K562 (cell line): ENCODE data around the gene GPR139. TPM values are rescaled to one million over a fixed set of nuclear protein-coding genes. Genes with fewer than 3 reads are reported as not detected.

Experiments used
- ATAC-seq: fragments of 200-7000 bp; cut with Tn5 transposase; 3 replicates; pipeline ENCODE4 v1.9.1; 2020; ENCODE audit warnings: moderate library complexity
- BruUV-seq: library from RNA; stranded (reverse); fragments of 400-500 nt; replicated peaks from 2 replicates; lab custom pipeline; 2021; lab: Mats Ljungman, UMichigan
- CTCF ChIA-PET: fragments of 300-600 bp; formaldehyde crosslinking; extraction: SDS; loops from one replicate; lab custom pipeline; 2021; ENCODE audit warnings: low intra/inter-chr PET ratio; lab: Yijun Ruan, JAX
- POLR2A ChIA-PET: fragments of 300-600, 350-650 bp; sonication (Branson Sonifier 250); formaldehyde crosslinking; extraction: SDS; loops from one replicate; lab custom pipeline; 2021; ENCODE audit warnings: antibody characterized with exemption, inconsistent platforms; lab: Yijun Ruan, JAX
- DNase-seq, 4 experiments: peaks; one replicate each; pipeline versions ENCODE4 v3.0.0 to v3.0.0-alpha.2; 2011 to 2018; ENCODE audit warnings: low spot score in 3 of 4, mixed read lengths in 3 of 4; ENCODE audit errors: extremely low read depth in 1 of 4
- FAIRE-seq: peaks from 2 replicates; lab custom pipeline; 2011; peaks lifted over from hg19 to GRCh38; lab: Jason Lieb, UNC
- H2AFZ ChIP-seq: 2 replicates; pipeline ENCODE4 v1.6.0; 2011; ENCODE audit warnings: low read depth, low read length, control low read depth, inconsistent platforms
- H3K27ac ChIP-seq: fragments of 200-600 bp; 3 replicates; pipeline ENCODE4 v1.8.0; 2011; ENCODE audit warnings: low read depth, mild to moderate bottlenecking, control low read depth, inconsistent platforms, low read length, moderate library complexity, mixed read lengths; ENCODE audit errors: extremely low read depth
- H3K27me3 ChIP-seq, 2 experiments: fragments of 300-600 bp in 1 of 2; 2 replicates in 1 of 2; 3 replicates in 1 of 2; pipeline versions ENCODE4 v1.6.0 to v1.8.0; 2011; ENCODE audit warnings: inconsistent platforms in 2 of 2, low read length in 2 of 2, mild to moderate bottlenecking in 1 of 2, mixed read lengths in 1 of 2, moderate library complexity in 1 of 2; ENCODE audit not compliant: control insufficient read depth in 2 of 2, insufficient read depth in 2 of 2
- H3K36me3 ChIP-seq: fragments of 300-600 bp; 3 replicates; pipeline ENCODE4 v1.8.0; 2011; ENCODE audit warnings: mild to moderate bottlenecking, low read length, inconsistent platforms; ENCODE audit not compliant: control insufficient read depth, insufficient read depth
- H3K4me1 ChIP-seq, 2 experiments: fragments of 200-600 bp in 1 of 2; replicated peaks in 1 of 2; 2 replicates in 1 of 2; 3 replicates in 1 of 2; pipeline versions ENCODE4 v1.5.1 to v1.8.0; 2011; ENCODE audit warnings: inconsistent platforms in 2 of 2, low read length in 2 of 2, mild to moderate bottlenecking in 1 of 2, mixed read lengths in 1 of 2, moderate library complexity in 1 of 2; ENCODE audit not compliant: control insufficient read depth in 2 of 2, insufficient read depth in 2 of 2
- H3K4me2 ChIP-seq: 2 replicates; pipeline ENCODE4 v1.6.1; 2011; ENCODE audit warnings: low read length, control low read depth, inconsistent platforms, mixed read lengths; ENCODE audit not compliant: insufficient read depth
- H3K4me3 ChIP-seq: fragments of 200-600 bp; sonication (generic), shearing (Covaris generic); 2 replicates; pipeline ENCODE4 v1.5.1; 2016; ENCODE audit warnings: control low read depth, inconsistent platforms
- H3K79me2 ChIP-seq: fragments of 200-600 bp; 3 replicates; pipeline ENCODE4 v1.8.0; 2011; ENCODE audit warnings: low read length, inconsistent platforms; ENCODE audit not compliant: control insufficient read depth, insufficient read depth
- H3K9ac ChIP-seq, 2 experiments: 2 replicates each; pipeline versions ENCODE4 v1.6.0 to v1.6.1; 2011; ENCODE audit warnings: low read depth in 2 of 2, low read length in 2 of 2, control low read depth in 1 of 2, inconsistent platforms in 1 of 2, mild to moderate bottlenecking in 1 of 2, mixed read lengths in 1 of 2; ENCODE audit not compliant: insufficient read depth in 1 of 2
- H3K9me1 ChIP-seq: one replicate; pipeline ENCODE4 v1.6.0; 2011; ENCODE audit warnings: inconsistent platforms, mild to moderate bottlenecking, low read length, moderate library complexity; ENCODE audit not compliant: control insufficient read depth, insufficient read depth
- H3K9me3 ChIP-seq: replicated peaks from 2 replicates; pipeline ENCODE4 v1.5.1; 2011; ENCODE audit warnings: low read depth, low read length, inconsistent platforms; ENCODE audit not compliant: control insufficient read depth, insufficient read depth
- H4K20me1 ChIP-seq: replicated peaks from 2 replicates; pipeline ENCODE4 v1.6.1; 2011; ENCODE audit warnings: low read length, inconsistent platforms, mixed read lengths; ENCODE audit not compliant: control insufficient read depth, insufficient read depth
- ATF4 ChIP-seq: fragments of 450-650 bp; formaldehyde crosslinking; IDR thresholded peaks from 2 replicates; pipeline ENCODE4 v1.4.0; 2022; ENCODE audit warnings: mild to moderate bottlenecking, moderate library complexity
- BCOR ChIP-seq: fragments of 450-650 bp; IDR thresholded peaks from 2 replicates; pipeline ENCODE4 v1.6.1; 2016
- CCAR2 ChIP-seq: fragments of 200-400 bp; formaldehyde crosslinking; IDR thresholded peaks from 2 replicates; pipeline ENCODE4 v1.6.1; 2017; ENCODE audit warnings: mild to moderate bottlenecking, low read depth, low read length
- E2F3 ChIP-seq: fragments of 250-450 bp; sonication (Bioruptor Pico); IDR thresholded peaks from 2 replicates; pipeline ENCODE4 v1.4.0; 2020; ENCODE audit warnings: mild to moderate bottlenecking
- GATA2 ChIP-seq: sonication (generic); formaldehyde crosslinking; IDR thresholded peaks from 2 replicates; pipeline ENCODE4 v1.4.0; 2020; ENCODE audit warnings: mild to moderate bottlenecking, missing genetic modification reagents
- L3MBTL2 ChIP-seq: fragments of 450-650 bp; IDR thresholded peaks from 2 replicates; pipeline ENCODE4 v1.6.1; 2016; ENCODE audit warnings: mild to moderate bottlenecking, moderate library complexity
- MAX ChIP-seq: sonication (generic); formaldehyde crosslinking; IDR thresholded peaks from 2 replicates; pipeline ENCODE4 v1.9.0; 2022; ENCODE audit warnings: mild to moderate bottlenecking, missing genetic modification reagents
- MBD2 ChIP-seq: sonication (generic); IDR thresholded peaks from 2 replicates; pipeline ENCODE4 v1.6.1; 2016; ENCODE audit warnings: low read depth, borderline replicate concordance
- POLR2AphosphoS2 ChIP-seq: IDR thresholded peaks from 2 replicates; pipeline ENCODE4 v1.6.1; 2012; ENCODE audit warnings: low read length, improper control_type of control experiment
- RBM25 ChIP-seq: fragments of 200-400 bp; formaldehyde crosslinking; IDR thresholded peaks from 2 replicates; pipeline ENCODE4 v1.6.1; 2018; ENCODE audit warnings: low read length, low read depth, moderate library complexity; ENCODE audit not compliant: severe bottlenecking
- STAG1 ChIP-seq: sonication (generic); formaldehyde crosslinking; IDR thresholded peaks from 2 replicates; pipeline ENCODE4 v1.5.0; 2020; ENCODE audit warnings: missing genetic modification reagents, borderline replicate concordance
- TAF7 ChIP-seq: fragments of 450-650 bp; IDR thresholded peaks from 2 replicates; pipeline ENCODE4 v1.6.1; 2016; ENCODE audit warnings: missing genetic modification characterization, missing compliant biosample characterization
- ZKSCAN1 ChIP-seq: fragments of 150-350 bp; IDR thresholded peaks from 2 replicates; pipeline ENCODE4 v1.6.1; 2016; ENCODE audit warnings: low read depth, low read length
- WGBS: fragments of 100-300 bp; shearing (Covaris generic); methylation state at CpG from one replicate; pipeline ENCODE4 v1.1.6; 2016; ENCODE audit warnings: low coverage, mixed read lengths; ENCODE audit not compliant: insufficient coverage; ENCODE audit errors: missing lambda C conversion rate; 5-methylcytosine and 5-hydroxymethylcytosine counted together
- in situ Hi-C: fragments of 300-500 bp; cut with MboI; formaldehyde crosslinking; loops from 4 replicates; pipeline ENCODE4 v1.15.0; 2018; ENCODE audit warnings: inconsistent platforms, mixed read lengths
- intact Hi-C: fragments of 100-400 bp; cut with micrococcal nuclease; formaldehyde crosslinking; loops from 2 replicates; pipeline ENCODE4 v1.14.2; 2022
- polyA plus RNA-seq, 8 experiments: library from polyadenylated mRNA; depleted of rRNA in 4 of 8; stranded (reverse) in 5 of 8; unstranded in 3 of 8; fragments of >200 nt; fragmentation: Nextera tagmentation in 2 of 8; fragmentation: Illumina TruSeq in 1 of 8; extraction: Ambion mirVana in 2 of 8; extraction: Trizol in 1 of 8; gene quantifications; 2 replicates each; pipeline versions ENCODE4 v1.2.1 to v1.2.3, GENCODE V29; 2011 to 2014; ENCODE audit warnings: inconsistent platforms in 1 of 8, missing spikeins in 1 of 8
- total RNA-seq, 7 experiments: library from RNA; depleted of rRNA in 6 of 7; stranded (reverse); fragments of >200 nt in 6 of 7; fragmentation: Illumina TruSeq in 2 of 7; extraction: Trizol in 2 of 7; gene quantifications; 2 replicates each; pipeline versions ENCODE4 v1.2.1 to v1.2.3, GENCODE V29; 2011 to 2021; ENCODE audit warnings: low replicate concordance in 1 of 7

The GPR139 gene
- total and polyA plus RNA-seq, 9 of the 15 experiments (the other 6 are each of a cell fraction or from before 2014, with no cell fraction given): not detected

GRCh38 chr16:20064520-20064919 is 9.2 kb downstream of the GPR139 start:
- Histone ChIP-seq H3K4me1 (no peaks in the 10 kb centered on the region), H3K9ac (no peak overlapping the region), H3K79me2 (no peaks in the 10 kb centered on the region), H3K27me3 (peaks cover 0 to 4% of the 10 kb centered on the region in 2 experiments; a peak in 2 of 5 replicates), H3K4me2 (no peak overlapping the region), H3K9me3 (no peaks in the 10 kb centered on the region), H3K4me3 (no peak overlapping the region), H2AFZ (no peak overlapping the region), H3K9me1 (no peaks in the 10 kb centered on the region), H3K27ac (no peak overlapping the region), H4K20me1 (no peaks in the 10 kb centered on the region), H3K36me3 (no peaks in the 10 kb centered on the region)
- WGBS: 0% methylated on average over 4 of the region's 4 CpGs
- TF ChIP-seq CCAR2 (no peak), GATA2 (no peak), ZKSCAN1 (no peak), E2F3 (CRISPR knock-in tag) (no peak), RBM25 (peak; percentile 94), BCOR (0 out of 2 replicates have a peak, but pooled peaks have one; percentile 13)
- FAIRE-seq (no peak), ATAC-seq (no peak), DNase-seq (no peak)
- in situ Hi-C loops (no loop called here), intact Hi-C loops (no loop called here)
- ChIA-PET CTCF (no interaction called here), POLR2A (interaction anchor here (1.4 kb wide), 1 partner anchor 12 kb away, joined by 5 read pairs; no protein-coding TSS in a partner anchor)
- BruUV-seq: no TSS peak

- no peak overlapping the region for H3K4me3 ChIP-seq
- no peaks in the 10 kb centered on the region for H3K36me3 ChIP-seq
- ChIA-PET CTCF (no interaction called here), POLR2A (no interaction called here)
- H3K9me3 ChIP-seq: no peaks in the 10 kb centered on the region
- 0% methylated on average over 3 of the region's 3 CpGs for WGBS
- no peak overlapping the region for H3K9ac ChIP-seq
- no peaks in the 10 kb centered on the region; a peak in 1 of 5 replicates for H3K27me3 ChIP-seq
- intact Hi-C loops (no loop called here), in situ Hi-C loops (no loop called here)
- DNase-seq (no peak), ATAC-seq (no peak), FAIRE-seq (no peak)
- H3K27ac ChIP-seq: no peak overlapping the region
- H3K4me2 ChIP-seq: no peak overlapping the region
- TF ChIP-seq STAG1 (no peak), TAF7 (tag) (no peak), MAX (CRISPR knock-in tag) (no peak), ATF4 (CRISPR knock-in tag) (no peak), BCOR (no peak), L3MBTL2 (no peak), POLR2AphosphoS2 (no peak), MBD2 (no peak)
- H4K20me1 ChIP-seq: no peaks in the 10 kb centered on the region
- H2AFZ ChIP-seq: no peak overlapping the region
- no TSS peak for BruUV-seq
- no peaks in the 10 kb centered on the region for H3K4me1 ChIP-seq
- H3K9me1 ChIP-seq: no peaks in the 10 kb centered on the region
- no peaks in the 10 kb centered on the region for H3K79me2 ChIP-seq
Measured at GRCh38 chr16:20061132-20061531, 12.6 kb downstream of the GPR139 start.
